ENCODE measurements around the gene NACC2. TPM values are rescaled to one million over a fixed set of nuclear protein-coding genes. Genes with fewer than 3 reads are reported as not detected.

Gene NACC2
- total RNA-seq, 4 donors from 2014 or later, result 22.2 to 64.3 (median 26.5) TPM

DNA sequence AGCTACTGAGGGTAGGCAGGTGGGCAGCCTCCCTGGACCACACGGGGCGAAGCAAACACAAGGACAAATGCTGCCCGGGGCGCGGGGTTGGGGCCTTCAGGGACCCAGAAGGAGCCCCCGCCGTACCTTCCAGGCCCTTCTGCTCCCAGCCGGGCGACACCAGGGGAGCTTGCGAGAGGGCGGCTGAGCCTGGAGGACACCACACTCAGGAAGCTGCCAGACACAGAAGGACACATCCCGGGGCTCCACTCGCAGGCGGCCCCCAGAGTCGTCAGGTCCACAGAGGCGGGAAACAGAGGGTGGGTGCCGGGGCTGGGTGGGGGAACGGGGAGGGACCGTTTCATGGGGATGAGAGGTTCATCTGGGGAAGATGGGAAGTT is 75.4 kb downstream of the NACC2 start:
- H3K9me3 ChIP-seq, result no peaks in the 10 kb centered on the region
- in situ Hi-C loops (cut with MboI; ENCODE audit: low pct_ligation_motif_present in 1 of 4, low pct_unique_long_range_greater_than_20kb in 1 of 4, low sequenced_read_pairs in 3 of 4), result no loop called here
- no peak overlapping the region for H3K27ac ChIP-seq
- 93% methylated on average over 19 of the region's 19 CpGs; no CpG with 5 or more reads in 1 of the 2 donors for WGBS, 2 donors (ENCODE audit: low coverage in 1 of 2)
- H3K4me1 ChIP-seq, result peaks cover 0 to 2% (median under 1%) of the 10 kb centered on the region in 4 donors
- TF ChIP-seq POLR2A (IDR thresholded peaks at IDR 0.05), result no peak
- TF ChIP-seq, protein P1, sequence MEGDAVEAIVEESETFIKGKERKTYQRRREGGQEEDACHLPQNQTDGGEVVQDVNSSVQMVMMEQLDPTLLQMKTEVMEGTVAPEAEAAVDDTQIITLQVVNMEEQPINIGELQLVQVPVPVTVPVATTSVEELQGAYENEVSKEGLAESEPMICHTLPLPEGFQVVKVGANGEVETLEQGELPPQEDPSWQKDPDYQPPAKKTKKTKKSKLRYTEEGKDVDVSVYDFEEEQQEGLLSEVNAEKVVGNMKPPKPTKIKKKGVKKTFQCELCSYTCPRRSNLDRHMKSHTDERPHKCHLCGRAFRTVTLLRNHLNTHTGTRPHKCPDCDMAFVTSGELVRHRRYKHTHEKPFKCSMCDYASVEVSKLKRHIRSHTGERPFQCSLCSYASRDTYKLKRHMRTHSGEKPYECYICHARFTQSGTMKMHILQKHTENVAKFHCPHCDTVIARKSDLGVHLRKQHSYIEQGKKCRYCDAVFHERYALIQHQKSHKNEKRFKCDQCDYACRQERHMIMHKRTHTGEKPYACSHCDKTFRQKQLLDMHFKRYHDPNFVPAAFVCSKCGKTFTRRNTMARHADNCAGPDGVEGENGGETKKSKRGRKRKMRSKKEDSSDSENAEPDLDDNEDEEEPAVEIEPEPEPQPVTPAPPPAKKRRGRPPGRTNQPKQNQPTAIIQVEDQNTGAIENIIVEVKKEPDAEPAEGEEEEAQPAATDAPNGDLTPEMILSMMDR (IDR thresholded peaks at IDR 0.05), result no peak
- no peak for TF ChIP-seq EP300 (IDR thresholded peaks at IDR 0.05; ENCODE audit: low read depth)
- TF ChIP-seq POLR2AphosphoS5 (IDR thresholded peaks at IDR 0.05), result no peak
- DNase-seq, result no peak
- H3K36me3 ChIP-seq, result no peaks in the 10 kb centered on the region
- no peaks in the 10 kb centered on the region for H3K27me3 ChIP-seq
- H3K4me3 ChIP-seq, result no peak overlapping the region
- intact Hi-C loops (cut with DNase I; ENCODE audit: low total_unique reads), result no loop called here

DNA sequence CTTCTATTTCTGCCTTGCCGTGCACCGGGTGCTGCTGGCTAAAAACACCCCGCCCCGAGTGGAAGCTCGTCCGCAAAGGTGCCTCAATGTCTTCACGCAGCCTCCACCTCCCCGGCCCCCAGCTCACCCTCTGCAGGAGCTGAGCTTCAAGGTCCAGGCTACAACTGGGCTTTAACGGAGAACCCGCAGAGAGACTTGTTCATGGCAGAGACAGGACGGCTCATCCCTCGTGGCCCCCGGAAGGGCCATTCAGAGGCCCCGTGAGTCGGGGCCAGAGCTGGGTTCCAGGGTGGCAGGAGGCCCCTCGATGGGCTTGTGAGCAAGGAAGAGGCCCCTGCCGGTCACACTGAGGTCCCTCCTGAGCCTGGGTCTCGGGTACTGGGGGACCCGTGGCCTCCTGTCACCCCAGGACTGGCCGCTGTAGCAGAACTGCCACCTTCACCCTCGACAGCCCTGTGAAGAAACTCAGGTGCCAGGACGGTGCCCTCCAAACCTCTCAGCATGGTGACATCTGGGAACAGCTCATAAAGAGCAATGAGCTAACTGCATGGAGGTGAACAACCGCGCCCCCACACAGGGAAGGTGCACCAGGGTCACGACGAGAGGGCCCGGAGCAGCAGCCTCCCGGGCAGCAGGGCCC is 75.9 kb downstream of the NACC2 start:
- intact Hi-C loops (cut with DNase I; ENCODE audit: low total_unique reads) (no loop called here), in situ Hi-C loops (cut with MboI; ENCODE audit: low pct_ligation_motif_present in 1 of 4, low pct_unique_long_range_greater_than_20kb in 1 of 4, low sequenced_read_pairs in 3 of 4) (no loop called here)
- Histone ChIP-seq H3K9me3 (no peaks in the 10 kb centered on the region), H3K36me3 (no peaks in the 10 kb centered on the region), H3K27ac (no peak overlapping the region), H3K4me1 (no peaks in the 10 kb centered on the region), H3K4me3 (no peak overlapping the region), H3K27me3 (no peaks in the 10 kb centered on the region)
- 85% methylated on average over 18 of the region's 28 CpGs; no CpG with 5 or more reads in 1 of the 2 donors for WGBS, 2 donors (ENCODE audit: low coverage in 1 of 2)
- no peak for DNase-seq
- TF ChIP-seq POLR2AphosphoS5 (IDR thresholded peaks at IDR 0.05) (no peak), EP300 (IDR thresholded peaks at IDR 0.05; ENCODE audit: low read depth) (no peak), POLR2A (IDR thresholded peaks at IDR 0.05) (no peak)
- TF ChIP-seq, protein P1 (IDR thresholded peaks at IDR 0.05), result no peak

DNA sequence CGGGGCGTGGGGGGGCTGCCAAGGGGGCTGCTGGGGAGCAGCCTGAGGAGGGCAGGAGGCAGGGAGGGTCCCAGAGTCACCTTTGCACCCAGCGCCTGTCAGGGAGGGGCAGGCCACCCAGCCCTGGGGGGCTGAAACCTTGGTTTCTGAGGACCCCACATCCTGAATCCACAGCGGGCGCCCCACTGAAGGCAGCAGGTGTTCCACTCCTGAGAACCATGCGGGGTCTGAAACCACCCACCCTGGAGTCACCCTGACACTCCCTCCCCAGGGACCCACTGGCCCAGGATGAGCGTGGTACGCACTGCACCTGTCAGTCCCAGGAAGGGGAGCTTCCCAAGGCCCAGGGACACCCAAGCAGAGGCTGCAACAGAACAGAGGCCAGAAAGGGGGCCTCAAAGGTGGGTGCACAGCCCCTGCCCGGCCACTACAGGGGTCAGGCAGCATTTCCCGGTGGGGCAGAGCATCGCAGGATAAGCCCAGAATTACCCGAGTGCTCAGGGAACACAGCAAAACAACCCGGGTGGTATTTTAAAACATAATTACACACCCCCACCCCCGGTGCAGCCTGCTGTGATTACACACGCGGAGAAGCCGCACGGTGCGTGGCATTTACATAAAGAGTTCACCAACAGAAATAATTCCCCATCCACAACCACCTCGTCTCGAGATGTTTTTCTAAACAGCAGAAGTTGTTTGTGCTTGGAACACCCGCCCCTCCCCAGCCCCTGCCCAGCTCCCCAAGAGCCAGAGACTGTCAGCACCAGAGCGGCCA is 76.6 kb downstream of the NACC2 start:
- no peaks in the 10 kb centered on the region for H3K4me1 ChIP-seq
- in situ Hi-C loops (cut with MboI; ENCODE audit: low pct_ligation_motif_present in 1 of 4, low pct_unique_long_range_greater_than_20kb in 1 of 4, low sequenced_read_pairs in 3 of 4), result no loop called here
- H3K27ac ChIP-seq, result no peak overlapping the region
- H3K36me3 ChIP-seq, result peaks cover 0 to 6% (median 0%) of the 10 kb centered on the region in 4 donors
- 77% methylated on average over 23 of the region's 23 CpGs; no CpG with 5 or more reads in 1 of the 2 donors for WGBS, 2 donors (ENCODE audit: low coverage in 1 of 2)
- no peak for DNase-seq
- no peak for TF ChIP-seq EP300 (IDR thresholded peaks at IDR 0.05; ENCODE audit: low read depth)
- TF ChIP-seq POLR2A (IDR thresholded peaks at IDR 0.05), result no peak
- TF ChIP-seq POLR2AphosphoS5 (IDR thresholded peaks at IDR 0.05), result no peak
- TF ChIP-seq, protein P1 (IDR thresholded peaks at IDR 0.05), result no peak
- H3K9me3 ChIP-seq, result no peaks in the 10 kb centered on the region
- intact Hi-C loops (cut with DNase I; ENCODE audit: low total_unique reads), result no loop called here
- H3K4me3 ChIP-seq, result no peak overlapping the region
- H3K27me3 ChIP-seq, result no peaks in the 10 kb centered on the region

DNA sequence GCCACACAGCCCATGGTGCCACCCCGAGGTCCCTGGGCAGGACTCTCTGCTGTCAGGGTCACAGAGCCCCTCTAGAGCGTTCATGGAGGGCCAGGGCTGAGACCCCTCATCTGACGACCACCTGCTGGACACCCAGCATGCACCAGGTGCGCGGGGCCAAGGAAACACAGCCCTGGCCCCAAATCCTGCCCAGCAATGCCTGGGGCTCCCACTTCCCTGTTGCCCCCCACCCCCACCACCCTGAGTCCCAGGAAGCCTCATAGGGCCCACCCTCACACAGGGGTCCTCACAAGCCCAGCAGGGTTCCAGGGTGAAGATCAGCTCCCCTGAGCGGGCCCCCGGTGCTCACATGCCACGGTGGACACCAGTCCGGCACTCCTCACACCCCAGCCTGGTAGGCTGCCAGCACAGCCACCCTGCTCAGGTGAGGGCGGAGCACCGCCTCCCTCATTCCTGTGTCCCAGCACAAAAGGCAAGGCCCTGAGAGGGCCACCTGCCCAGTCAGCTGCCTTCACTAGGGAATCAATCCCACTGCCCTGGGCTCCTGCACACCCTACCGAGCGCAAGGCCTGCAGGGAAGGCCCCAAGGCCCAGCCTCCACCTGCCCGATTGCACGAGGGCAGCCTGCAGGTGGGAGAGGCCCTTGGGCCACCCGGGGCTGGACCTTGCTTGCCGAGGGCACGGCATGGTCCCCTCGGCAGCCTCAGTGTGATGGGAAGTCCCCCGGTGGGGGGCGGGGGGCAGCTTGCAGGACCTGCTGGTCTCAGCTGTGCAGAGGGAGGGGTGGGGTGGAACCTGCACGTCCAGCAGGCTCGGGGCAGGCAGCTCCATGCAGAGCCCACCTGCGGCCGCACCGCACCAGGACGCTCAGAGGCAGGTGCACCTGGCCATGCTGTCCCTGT is 77.5 kb downstream of the NACC2 start:
- H3K36me3 ChIP-seq, result peaks cover 0 to 7% (median 0%) of the 10 kb centered on the region in 4 donors
- in situ Hi-C loops (cut with MboI; ENCODE audit: low pct_ligation_motif_present in 1 of 4, low pct_unique_long_range_greater_than_20kb in 1 of 4, low sequenced_read_pairs in 3 of 4) (no loop called here), intact Hi-C loops (cut with DNase I; ENCODE audit: low total_unique reads) (no loop called here)
- no peaks in the 10 kb centered on the region for H3K27me3 ChIP-seq
- no peaks in the 10 kb centered on the region for H3K9me3 ChIP-seq
- no peak for DNase-seq
- H3K27ac ChIP-seq, result no peak overlapping the region
- WGBS, 2 donors (ENCODE audit: low coverage in 1 of 2), result 86% methylated on average over 19 of the region's 27 CpGs; no CpG with 5 or more reads in 1 of the 2 donors
- no peak for TF ChIP-seq POLR2A (IDR thresholded peaks at IDR 0.05)
- TF ChIP-seq EP300 (IDR thresholded peaks at IDR 0.05; ENCODE audit: low read depth), result no peak
- no peak for TF ChIP-seq POLR2AphosphoS5 (IDR thresholded peaks at IDR 0.05)
- TF ChIP-seq, protein P1 (IDR thresholded peaks at IDR 0.05), result no peak
- peaks cover 0 to 7% (median 4%) of the 10 kb centered on the region in 4 donors for H3K4me1 ChIP-seq
- H3K4me3 ChIP-seq, result no peak overlapping the region
